Superior temporal gyrus (tissue), 1 donor: ENCODE measurements around the gene GRK5.
"Not testable (repeated sequence)": the region's sequence is repeated elsewhere in the genome, so short reads cannot be mapped to it uniquely, and the experiment has no call there.

ENCODE experiments used
- DNase-seq: peaks from one replicate; pipeline ENCODE4 v3.0.0-alpha.2; 2016; ENCODE audit errors: extremely low spot score

The GRK5 gene

GRCh38 chr10:119250641-119251314, 43.4 kb downstream of the GRK5 start:
- no peak for DNase-seq

- DNase-seq, result no peak
Measured at GRCh38 chr10:119251315-119251708, 43.9 kb downstream of the GRK5 start.

- DNase-seq, result no peak
Measured at GRCh38 chr10:119252051-119252465, 44.7 kb downstream of the GRK5 start.

- no peak for DNase-seq
Measured at GRCh38 chr10:119252470-119253151, 45.2 kb downstream of the GRK5 start.

- no peak for DNase-seq
Measured at GRCh38 chr10:119253433-119254174, 46.2 kb downstream of the GRK5 start.

GRCh38 chr10:119254335-119254734, 47.0 kb downstream of the GRK5 start:
- DNase-seq, result no peak

GRCh38 chr10:119256030-119256429, 48.7 kb downstream of the GRK5 start:
- no peak for DNase-seq

GRCh38 chr10:119256897-119257296, 49.5 kb downstream of the GRK5 start:
- DNase-seq, result no peak

GRCh38 chr10:119257899-119258419, 50.6 kb downstream of the GRK5 start:
- DNase-seq, result no peak

GRCh38 chr10:119259345-119259744, 52.0 kb downstream of the GRK5 start:
- no peak for DNase-seq

- DNase-seq, result not testable (repeated sequence)
Measured at GRCh38 chr10:119261016-119261415, 53.6 kb downstream of the GRK5 start.

GRCh38 chr10:119263951-119264617, 56.7 kb downstream of the GRK5 start:
- no peak for DNase-seq

GRCh38 chr10:119265691-119266090, 58.3 kb downstream of the GRK5 start:
- DNase-seq, result no peak

GRCh38 chr10:119267384-119267783, 60.0 kb downstream of the GRK5 start:
- no peak for DNase-seq

- no peak for DNase-seq
Measured at GRCh38 chr10:119268428-119268827, 61.1 kb downstream of the GRK5 start.

- DNase-seq, result no peak
Measured at GRCh38 chr10:119268871-119269506, 61.6 kb downstream of the GRK5 start.

- DNase-seq, result no peak
Measured at GRCh38 chr10:119269737-119270136, 62.4 kb downstream of the GRK5 start.

- no peak for DNase-seq
Measured at GRCh38 chr10:119270762-119271366, 63.5 kb downstream of the GRK5 start.

- not testable (repeated sequence) for DNase-seq
Measured at GRCh38 chr10:119272338-119272734, 65.0 kb downstream of the GRK5 start.

- no peak for DNase-seq
Measured at GRCh38 chr10:119272736-119273135, 65.4 kb downstream of the GRK5 start.

GRCh38 chr10:119273413-119273812, 66.0 kb downstream of the GRK5 start:
- no peak for DNase-seq
